Measurements from ENCODE around the gene HEG1. TPM values are rescaled to one million over a fixed set of nuclear protein-coding genes. Genes with fewer than 3 reads are reported as not detected.

The HEG1 gene
- total and polyA plus RNA-seq, 5 donors, result 42.3 to 193 (median 145) TPM

DNA sequence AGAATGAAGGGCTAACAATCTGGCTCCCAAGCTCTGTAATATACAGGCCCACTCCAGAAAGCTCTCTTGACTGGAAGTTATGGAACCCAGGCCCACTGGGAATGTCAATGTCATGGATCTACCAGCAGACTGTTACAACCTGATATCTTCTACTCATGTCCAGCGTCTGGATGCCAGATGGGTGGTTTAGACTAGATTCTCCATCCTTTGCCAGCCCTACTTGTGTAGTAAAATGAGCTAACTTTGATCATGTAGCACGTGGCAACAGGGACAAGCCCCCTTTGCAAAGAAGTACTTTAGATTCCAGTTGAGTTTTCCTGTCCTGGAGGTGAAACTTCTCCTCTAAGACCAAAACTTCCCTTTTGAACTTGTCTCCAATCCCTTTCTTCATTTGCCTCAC, 55.1 kb downstream of the HEG1 start:
- Histone ChIP-seq H3K4me3 (ENCODE audit: low read length) (no peak overlapping the region), H3K27me3 (ENCODE audit: control insufficient read depth, insufficient read depth) (no peaks in the 10 kb centered on the region), H3K9me3 (ENCODE audit: control insufficient read depth, low read length) (no peaks in the 10 kb centered on the region), H3K4me1 (ENCODE audit: control insufficient read depth, insufficient read depth, low read length) (peaks cover 18% of the 10 kb centered on the region), H3K27ac (ENCODE audit: low read length) (no peak overlapping the region)
- ATAC-seq (no peak), DNase-seq (no peak)
- 74% methylated on average over 2 of the region's 2 CpGs for WGBS
- intact Hi-C loops (cut with DNase I), result loop anchor here in 2 of 4 donors (5.0 to 10.0 kb wide), 2 partner anchors 52 to 144 kb away; no protein-coding TSS in a partner anchor

DNA sequence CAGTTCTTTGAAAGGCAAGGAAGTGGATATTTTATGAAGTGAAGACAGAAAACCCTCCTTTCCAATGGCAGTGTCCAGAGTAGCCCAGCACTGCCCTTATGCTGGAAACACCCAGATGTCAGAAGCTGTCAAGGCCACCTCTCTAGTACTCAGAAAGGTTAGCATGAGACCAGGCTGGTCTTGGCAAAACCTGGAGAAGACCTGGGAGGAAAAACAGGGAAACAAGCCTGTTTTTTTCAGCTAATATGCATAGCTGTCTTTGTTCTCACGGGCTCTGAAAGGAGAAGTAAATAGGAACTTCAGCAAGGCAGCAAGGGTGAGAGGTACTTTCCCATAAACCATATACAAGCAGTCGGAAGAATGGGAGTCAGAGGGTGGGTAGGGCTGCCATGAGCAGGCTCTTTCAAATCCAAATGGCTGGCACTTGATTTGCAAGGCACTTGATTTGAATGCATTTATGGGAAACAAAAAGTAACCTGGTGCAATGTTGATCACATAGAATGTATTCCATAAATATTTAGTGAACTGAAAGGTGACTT, 55.8 kb downstream of the HEG1 start:
- H3K9me3 ChIP-seq (ENCODE audit: control insufficient read depth, low read length), result no peaks in the 10 kb centered on the region
- peak overlapping the region; percentile 64 for H3K27ac ChIP-seq (ENCODE audit: low read length)
- DNase-seq, result no peak
- H3K27me3 ChIP-seq (ENCODE audit: control insufficient read depth, insufficient read depth), result no peaks in the 10 kb centered on the region
- H3K4me3 ChIP-seq (ENCODE audit: low read length), result no peak overlapping the region
- H3K4me1 ChIP-seq (ENCODE audit: control insufficient read depth, insufficient read depth, low read length), result peaks cover 20% of the 10 kb centered on the region
- intact Hi-C loops (cut with DNase I), result loop anchor here (2.0 to 10.0 kb wide), 7 partner anchors 43 to 437 kb away; no protein-coding TSS in a partner anchor
- whole genome bisulfite sequencing, result 69% methylated on average over 2 of the region's 2 CpGs
- no peak for ATAC-seq

- Histone ChIP-seq H3K27me3 (ENCODE audit: control insufficient read depth, insufficient read depth) (no peaks in the 10 kb centered on the region), H3K4me3 (ENCODE audit: low read length) (no peak overlapping the region), H3K9me3 (ENCODE audit: control insufficient read depth, low read length) (no peaks in the 10 kb centered on the region), H3K4me1 (ENCODE audit: control insufficient read depth, insufficient read depth, low read length) (peaks cover 20% of the 10 kb centered on the region), H3K27ac (ENCODE audit: low read length) (peak overlapping the region; percentile 51)
- 13% methylated on average over 1 of the region's 1 CpG for WGBS
- peak; percentile 12 to 13 for ATAC-seq
- intact Hi-C loops (cut with DNase I), result loop anchor here in 3 of 4 donors (2.0 to 10.0 kb wide), 5 partner anchors 43 to 438 kb away; no protein-coding TSS in a partner anchor
- peak in 2 of 3 donors; percentile 51 to 57 for DNase-seq
Measured at GRCh38 chr3:124999317-124999716, 56.5 kb downstream of the HEG1 start.

DNA sequence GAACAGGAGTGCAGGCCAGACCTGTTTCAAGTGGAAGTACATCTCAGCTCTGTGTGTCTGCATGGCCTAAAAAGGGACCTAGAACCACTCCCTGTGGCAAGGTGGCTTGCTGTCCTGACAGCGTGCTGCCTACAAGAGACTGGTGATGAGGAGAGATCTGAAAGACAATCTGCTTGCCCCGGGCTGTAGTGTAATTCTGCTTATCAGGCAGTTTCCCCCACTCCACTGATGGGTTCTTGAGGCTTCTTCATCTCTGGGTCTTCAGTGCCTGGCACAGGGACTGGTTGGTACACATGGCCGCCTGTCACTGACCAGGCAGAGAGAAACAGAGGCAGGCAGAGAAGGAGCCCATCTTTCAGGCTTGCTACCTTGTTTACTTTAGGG, 57.6 kb downstream of the HEG1 start:
- H3K27me3 ChIP-seq (ENCODE audit: control insufficient read depth, insufficient read depth), result no peaks in the 10 kb centered on the region
- no peak for DNase-seq
- ATAC-seq, result no peak
- no peak overlapping the region for H3K4me3 ChIP-seq (ENCODE audit: low read length)
- H3K9me3 ChIP-seq (ENCODE audit: control insufficient read depth, low read length), result no peaks in the 10 kb centered on the region
- H3K4me1 ChIP-seq (ENCODE audit: control insufficient read depth, insufficient read depth, low read length), result peaks cover 26% of the 10 kb centered on the region
- H3K27ac ChIP-seq (ENCODE audit: low read length), result peak overlapping the region; percentile 18
- intact Hi-C loops (cut with DNase I), result loop anchor here in 3 of 4 donors (2.0 to 10.0 kb wide), 5 partner anchors 45 to 439 kb away; no protein-coding TSS in a partner anchor
- WGBS, result 79% methylated on average over 3 of the region's 3 CpGs

- DNase-seq (peak in 1 of 3 donors; percentile 31), ATAC-seq (peak; percentile 32 to 56)
- Histone ChIP-seq H3K27ac (ENCODE audit: low read length) (no peak overlapping the region), H3K9me3 (ENCODE audit: control insufficient read depth, low read length) (no peaks in the 10 kb centered on the region), H3K4me3 (ENCODE audit: low read length) (no peak overlapping the region), H3K4me1 (ENCODE audit: control insufficient read depth, insufficient read depth, low read length) (peaks cover 26% of the 10 kb centered on the region), H3K27me3 (ENCODE audit: control insufficient read depth, insufficient read depth) (no peaks in the 10 kb centered on the region)
- intact Hi-C loops (cut with DNase I), result loop anchor here in 3 of 4 donors (2.0 to 10.0 kb wide), 5 partner anchors 45 to 440 kb away; no protein-coding TSS in a partner anchor
- 73% methylated on average over 21 of the region's 21 CpGs for WGBS
Measured at GRCh38 chr3:124997303-124998246, 58.2 kb downstream of the HEG1 start.

GRCh38 chr3:124995460-124995994, 60.3 kb downstream of the HEG1 start:
- Histone ChIP-seq H3K4me1 (ENCODE audit: control insufficient read depth, insufficient read depth, low read length) (peaks cover 21% of the 10 kb centered on the region), H3K9me3 (ENCODE audit: control insufficient read depth, low read length) (no peaks in the 10 kb centered on the region), H3K27me3 (ENCODE audit: control insufficient read depth, insufficient read depth) (no peaks in the 10 kb centered on the region), H3K27ac (ENCODE audit: low read length) (peak overlapping the region; percentile 71), H3K4me3 (ENCODE audit: low read length) (no peak overlapping the region)
- intact Hi-C loops (cut with DNase I), result loop anchor here in 3 of 4 donors (5.0 to 10.0 kb wide), 4 partner anchors 169 to 442 kb away; no protein-coding TSS in a partner anchor
- whole genome bisulfite sequencing, result 44% methylated on average over 6 of the region's 6 CpGs
- ATAC-seq, result peak; percentile 43 to 74
- DNase-seq, result peak; percentile 44 to 74 (median 68)

GRCh38 chr3:124993466-124993865, 62.3 kb downstream of the HEG1 start:
- H3K4me1 ChIP-seq (ENCODE audit: control insufficient read depth, insufficient read depth, low read length), result peaks cover 12% of the 10 kb centered on the region
- no peaks in the 10 kb centered on the region for H3K27me3 ChIP-seq (ENCODE audit: control insufficient read depth, insufficient read depth)
- 22% methylated on average over 7 of the region's 7 CpGs for whole genome bisulfite sequencing
- H3K4me3 ChIP-seq (ENCODE audit: low read length), result no peak overlapping the region
- intact Hi-C loops (cut with DNase I), result loop anchor here in 3 of 4 donors (5.0 to 10.0 kb wide), 3 partner anchors 171 to 441 kb away; no protein-coding TSS in a partner anchor
- DNase-seq (peak; percentile 67 to 81 (median 72)), ATAC-seq (peak; percentile 52 to 80)
- H3K9me3 ChIP-seq (ENCODE audit: control insufficient read depth, low read length), result no peaks in the 10 kb centered on the region
- peak overlapping the region; percentile 63 for H3K27ac ChIP-seq (ENCODE audit: low read length)

GRCh38 chr3:124992041-124992440, 63.8 kb downstream of the HEG1 start:
- intact Hi-C loops (cut with DNase I), result loop anchor here in 3 of 4 donors (5.0 to 10.0 kb wide), 3 partner anchors 173 to 443 kb away; no protein-coding TSS in a partner anchor
- DNase-seq (no peak), ATAC-seq (no peak)
- 94% methylated on average over 5 of the region's 5 CpGs for WGBS
- Histone ChIP-seq H3K27ac (ENCODE audit: low read length) (no peak overlapping the region), H3K4me1 (ENCODE audit: control insufficient read depth, insufficient read depth, low read length) (peaks cover 10% of the 10 kb centered on the region), H3K9me3 (ENCODE audit: control insufficient read depth, low read length) (no peaks in the 10 kb centered on the region), H3K27me3 (ENCODE audit: control insufficient read depth, insufficient read depth) (no peaks in the 10 kb centered on the region), H3K4me3 (ENCODE audit: low read length) (no peak overlapping the region)

GRCh38 chr3:124986192-124987143, 69.3 kb downstream of the HEG1 start:
- Histone ChIP-seq H3K9me3 (ENCODE audit: control insufficient read depth, low read length) (no peaks in the 10 kb centered on the region), H3K27me3 (ENCODE audit: control insufficient read depth, insufficient read depth) (no peaks in the 10 kb centered on the region), H3K27ac (ENCODE audit: low read length) (peak overlapping the region; percentile 11), H3K4me1 (ENCODE audit: control insufficient read depth, insufficient read depth, low read length) (peaks cover 3% of the 10 kb centered on the region), H3K4me3 (ENCODE audit: low read length) (no peak overlapping the region)
- 64% methylated on average over 7 of the region's 7 CpGs for WGBS
- ATAC-seq (peak; percentile 50 to 68), DNase-seq (peak in 1 of 3 donors; percentile 64)
- intact Hi-C loops (cut with DNase I), result no loop called here

GRCh38 chr3:124985349-124985748, 70.4 kb downstream of the HEG1 start:
- ATAC-seq (peak; percentile 43 to 79), DNase-seq (no peak)
- intact Hi-C loops (cut with DNase I), result no loop called here
- 38% methylated on average over 4 of the region's 4 CpGs for WGBS
- Histone ChIP-seq H3K27me3 (ENCODE audit: control insufficient read depth, insufficient read depth) (no peaks in the 10 kb centered on the region), H3K9me3 (ENCODE audit: control insufficient read depth, low read length) (no peaks in the 10 kb centered on the region), H3K27ac (ENCODE audit: low read length) (peak overlapping the region; percentile 64), H3K4me3 (ENCODE audit: low read length) (no peak overlapping the region), H3K4me1 (ENCODE audit: control insufficient read depth, insufficient read depth, low read length) (peaks cover 3% of the 10 kb centered on the region)

Data from right cardiac atrium (tissue), 5 donors.